NCI-H446 (cell line): Measurements from ENCODE around the gene RNGTT.
"Not testable (repeated sequence)": the region's sequence is repeated elsewhere in the genome, so short reads cannot be mapped to it uniquely, and the experiment has no call there.

Source experiments
- DNase-seq, 2 experiments: peaks; one replicate each; lab custom pipeline; 2025; lab: John Stamatoyannopoulos, UW

RNGTT gene

DNA sequence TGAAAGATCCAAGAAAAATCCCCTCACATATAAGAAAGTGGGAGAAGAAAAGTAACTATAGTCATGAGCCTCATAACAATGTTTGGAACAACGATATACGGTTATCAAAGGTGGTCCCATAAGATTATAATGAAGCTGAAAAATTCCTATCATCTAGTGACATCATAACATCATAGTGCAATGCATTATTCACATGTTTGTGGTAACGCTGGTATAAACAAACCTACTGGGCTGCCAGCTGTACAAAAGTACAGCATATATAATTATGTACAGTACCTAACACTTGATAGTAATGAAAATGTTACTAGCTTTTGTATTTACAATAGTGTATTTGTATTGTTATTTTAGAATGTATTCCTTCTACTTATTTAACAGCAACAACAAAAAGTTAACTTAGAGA lies 240.7 kb downstream of the RNGTT start:
- DNase-seq = no peak

GRCh38 chr6:88716399-88716798 lies 247.0 kb downstream of the RNGTT start:
- DNase-seq = not testable (repeated sequence)

- DNase-seq = no peak
Measured at GRCh38 chr6:88712243-88712936, 251.0 kb downstream of the RNGTT start.

GRCh38 chr6:88709819-88710246 lies 253.6 kb downstream of the RNGTT start:
- DNase-seq = no peak

DNA sequence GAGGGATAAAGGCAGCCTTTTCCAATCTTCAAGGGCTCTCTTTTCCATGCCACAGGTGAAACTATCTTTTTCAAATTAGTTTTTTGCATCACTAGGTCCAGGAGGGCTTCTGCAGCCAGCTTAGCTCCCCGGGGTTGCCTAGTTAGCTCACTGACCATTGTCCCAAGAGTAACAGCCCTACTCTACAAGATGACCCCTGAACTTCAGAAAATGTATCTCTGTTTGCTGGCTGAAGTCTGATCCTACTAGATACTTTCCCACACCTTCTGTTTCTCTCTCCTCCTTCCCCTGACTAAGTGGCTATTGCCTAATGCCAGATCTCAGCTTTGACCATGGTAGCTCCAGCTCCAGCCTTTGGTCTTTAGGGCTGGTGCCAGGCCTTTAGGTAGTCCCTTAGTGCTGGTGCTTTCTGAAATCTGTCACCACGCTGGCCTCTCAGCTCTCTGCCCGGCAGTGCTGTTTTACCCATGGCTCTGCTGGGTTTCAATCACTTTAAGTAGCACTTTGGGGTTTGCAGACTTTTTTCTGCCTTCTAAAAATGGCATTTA lies 255.1 kb downstream of the RNGTT start:
- no peak for DNase-seq

GRCh38 chr6:88705601-88706000 lies 257.8 kb downstream of the RNGTT start:
- DNase-seq = no peak

- DNase-seq = no peak
Measured at GRCh38 chr6:88704980-88705379, 258.4 kb downstream of the RNGTT start.

DNA sequence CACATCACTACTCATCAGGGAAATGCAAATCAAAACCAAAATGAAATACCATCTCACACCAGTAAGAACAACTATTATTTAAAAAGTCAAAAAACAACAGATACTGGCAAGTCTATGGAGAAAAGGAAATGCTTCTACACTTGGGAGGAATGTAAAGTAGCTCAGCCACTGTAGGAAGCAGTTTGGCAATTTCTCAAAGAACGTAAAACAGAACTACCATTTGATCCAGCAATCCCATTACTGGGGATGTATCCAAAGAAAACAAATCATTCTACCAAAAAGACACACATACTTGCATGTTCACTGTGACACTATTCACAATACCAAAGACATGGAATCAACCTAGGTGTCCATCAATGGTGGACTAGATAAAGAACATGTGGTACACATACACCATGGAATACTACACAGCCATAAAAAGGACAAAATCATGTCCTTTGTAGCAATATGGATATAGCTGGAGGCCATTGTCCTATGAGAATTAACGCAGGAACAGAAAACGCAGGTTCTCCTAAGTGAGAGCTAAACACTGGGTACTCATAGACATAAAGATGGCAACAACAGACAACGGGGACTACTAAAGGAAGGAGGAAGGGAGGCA lies 260.4 kb downstream of the RNGTT start:
- DNase-seq = no peak

DNA sequence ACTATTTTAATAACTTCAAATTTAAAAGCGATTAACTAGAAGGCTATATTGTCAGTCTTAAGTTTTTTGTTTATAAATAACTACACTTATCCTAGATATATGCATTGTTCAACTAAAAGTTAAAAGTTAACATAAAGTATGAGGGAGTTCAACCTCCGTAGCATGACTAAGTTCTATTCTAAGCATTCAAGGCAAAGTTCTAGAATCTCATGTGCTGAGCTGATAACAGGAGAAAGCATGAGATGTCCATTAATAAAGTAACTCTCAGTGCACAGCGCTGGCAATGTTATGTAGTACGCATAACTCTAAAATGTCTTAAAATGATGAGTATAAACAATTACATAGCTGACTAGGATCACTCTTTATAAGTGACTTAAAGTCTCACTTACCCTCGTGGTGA lies 264.8 kb downstream of the RNGTT start:
- DNase-seq = no peak

- DNase-seq = no peak
Measured at GRCh38 chr6:88695937-88696336, 267.5 kb downstream of the RNGTT start.

DNA sequence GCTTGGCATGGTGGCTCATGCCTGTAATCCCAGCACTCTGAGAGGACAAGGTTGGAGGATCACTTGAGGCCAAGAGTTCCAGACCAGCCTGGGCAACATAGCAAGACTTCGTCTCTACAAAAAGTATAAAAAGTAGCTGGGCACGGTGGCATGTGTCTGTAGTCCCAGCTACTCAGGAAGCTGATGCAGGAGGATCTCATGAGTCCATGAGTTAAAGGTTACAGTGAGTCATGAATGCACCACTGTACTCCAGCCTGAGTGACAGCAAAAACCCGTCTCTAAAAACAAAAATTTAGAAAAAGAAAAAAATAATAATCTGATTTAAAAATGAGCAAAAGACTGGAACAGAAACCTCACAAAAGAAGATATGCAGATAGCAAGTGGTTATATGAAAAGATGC lies 279.7 kb downstream of the RNGTT start:
- no peak for DNase-seq

GRCh38 chr6:88680654-88681053 lies 282.8 kb downstream of the RNGTT start:
- DNase-seq = no peak

DNA sequence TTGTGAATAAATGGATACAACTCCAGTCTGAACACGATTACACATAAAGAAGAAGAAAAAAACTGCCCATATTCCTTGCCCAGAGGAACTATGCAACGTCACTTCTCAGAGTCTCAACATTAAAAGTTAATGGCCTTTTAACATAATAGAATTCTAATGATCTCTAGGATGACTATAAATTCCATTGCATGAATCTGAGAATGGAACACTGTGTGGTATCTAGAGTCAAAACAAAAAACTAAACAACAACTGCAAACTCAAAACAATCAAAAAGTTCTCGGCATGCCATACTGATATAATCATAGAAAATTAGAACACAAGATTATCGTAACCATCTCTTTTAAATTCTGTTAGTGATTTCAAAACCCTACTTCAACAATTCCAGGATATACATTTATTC lies 283.6 kb downstream of the RNGTT start:
- DNase-seq = no peak

- DNase-seq = no peak
Measured at GRCh38 chr6:88677356-88677755, 286.1 kb downstream of the RNGTT start.

- no peak for DNase-seq
Measured at GRCh38 chr6:88671624-88672023, 291.8 kb downstream of the RNGTT start.

DNA sequence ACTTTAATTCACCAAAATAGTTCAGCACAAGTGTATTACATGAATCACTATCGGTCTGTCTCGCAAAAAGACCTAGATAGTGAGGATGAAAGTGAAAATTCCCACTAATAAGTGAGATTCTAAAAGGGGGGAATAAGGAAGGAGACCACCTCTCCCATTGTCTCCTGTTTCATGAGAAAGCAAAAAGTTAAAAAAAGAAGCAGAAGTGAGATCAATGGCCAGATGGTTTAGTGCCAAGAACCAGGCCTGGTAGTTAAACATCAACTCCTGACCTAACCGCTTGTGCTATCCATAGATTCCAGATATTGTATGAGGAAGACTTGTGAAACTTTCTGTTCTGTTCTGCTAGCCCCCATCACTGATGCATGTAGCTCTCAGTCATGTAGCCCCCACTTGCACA lies 293.0 kb downstream of the RNGTT start:
- DNase-seq = no peak

DNA sequence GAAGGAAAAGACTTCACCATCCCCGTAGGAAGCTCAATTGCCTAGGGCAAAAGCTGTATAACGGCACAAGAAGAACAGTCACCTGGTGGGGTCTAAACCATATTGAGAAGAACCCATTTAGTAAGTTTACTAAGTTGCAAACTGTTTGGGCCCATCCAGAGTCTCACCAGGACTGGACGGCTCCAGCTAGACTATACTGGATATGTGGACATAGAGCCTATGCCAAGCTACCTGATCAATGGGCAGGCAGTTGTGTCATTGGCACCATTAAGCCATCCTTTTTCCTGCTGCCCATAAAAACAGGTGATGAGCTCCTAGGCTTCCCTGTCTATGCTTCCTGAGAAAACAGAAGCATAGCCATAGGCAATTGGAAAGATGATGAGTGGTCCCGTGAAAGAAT lies 293.9 kb downstream of the RNGTT start:
- DNase-seq = no peak

DNA sequence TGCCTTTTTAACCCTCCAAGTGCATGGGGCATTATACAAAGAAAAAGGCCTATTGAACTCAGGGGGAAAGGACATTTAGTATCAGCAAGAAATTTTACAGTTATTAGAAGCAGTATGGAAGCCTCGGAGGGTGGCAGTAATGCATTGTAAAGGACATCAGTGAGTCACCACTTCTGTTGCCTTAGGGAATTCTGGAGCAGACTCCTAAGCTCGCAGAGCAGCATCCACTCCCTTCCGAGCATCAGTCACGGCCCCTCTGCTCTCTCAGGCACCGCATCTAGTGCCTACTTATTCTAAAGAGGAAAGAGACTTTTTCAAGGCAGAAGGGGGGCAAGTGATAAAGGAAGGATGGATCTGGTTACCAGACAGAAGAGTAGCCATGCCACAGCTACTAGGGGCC lies 296.5 kb downstream of the RNGTT start:
- DNase-seq = no peak

- DNase-seq = no peak
Measured at GRCh38 chr6:88665131-88665530, 298.3 kb downstream of the RNGTT start.

- no peak for DNase-seq
Measured at GRCh38 chr6:88663801-88664200, 299.6 kb downstream of the RNGTT start.

- DNase-seq = no peak
Measured at GRCh38 chr6:88662653-88663174, 300.7 kb downstream of the RNGTT start.

GRCh38 chr6:88662163-88662580 lies 301.2 kb downstream of the RNGTT start:
- peak in 1 of 2 experiments; percentile 2 for DNase-seq

DNA sequence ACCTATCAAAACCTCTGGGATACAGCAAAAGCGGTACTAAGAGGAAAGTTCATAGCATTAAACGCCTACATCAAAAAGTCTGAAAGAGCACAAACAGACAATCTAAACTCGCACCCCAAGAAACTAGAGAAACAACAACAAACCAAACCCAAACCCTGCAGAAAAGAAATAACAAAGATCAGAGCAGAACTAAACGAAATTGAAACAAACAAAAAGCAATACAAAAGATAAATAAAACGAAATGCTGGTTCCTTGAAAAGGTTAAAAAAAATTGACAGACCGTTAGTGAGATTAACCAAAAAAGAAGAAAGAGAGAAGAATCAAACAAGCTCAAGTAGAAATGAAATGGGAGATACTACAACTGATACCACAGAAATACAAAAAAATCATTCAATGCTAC lies 302.3 kb downstream of the RNGTT start:
- no peak for DNase-seq
